ENCODE data around the gene HIGD1A. TPM values are rescaled to one million over a fixed set of nuclear protein-coding genes. Genes with fewer than 3 reads are reported as not detected.

The HIGD1A gene
- total RNA-seq, 1 experiment from 2014 or later, result 80.7 TPM

DNA sequence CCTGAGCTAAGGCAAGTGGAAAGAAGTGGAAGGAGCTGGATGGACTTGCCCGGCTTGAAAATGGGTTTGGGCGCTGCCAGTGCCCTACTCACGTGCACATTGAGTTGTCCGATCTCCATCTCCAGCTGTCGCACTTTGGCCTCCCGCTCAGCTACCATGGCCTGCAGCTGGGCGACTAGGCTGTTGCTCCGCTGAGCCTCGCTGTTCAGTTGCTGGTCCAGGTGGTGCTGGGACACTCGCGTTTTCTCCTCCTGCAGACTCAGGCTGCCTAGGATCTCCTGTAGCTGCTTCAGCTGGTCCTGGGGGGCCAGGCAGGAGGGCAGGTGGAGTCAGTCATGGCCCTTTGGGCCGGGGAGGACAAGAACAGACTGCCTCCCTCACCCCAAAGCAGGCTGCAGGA is 68.7 kb downstream of the HIGD1A start:
- H3K36me3 Mint-ChIP-seq, result no peaks in the 10 kb centered on the region
- H3K4me3 Mint-ChIP-seq, result no peak overlapping the region
- no peak overlapping the region for H3K27ac Mint-ChIP-seq
- no peaks in the 10 kb centered on the region; the same call in 1 of the 2 replicates for H3K9me3 Mint-ChIP-seq
- H3K4me1 Mint-ChIP-seq, result peaks cover 45% of the 10 kb centered on the region
- peaks cover 6% of the 10 kb centered on the region; the same call in 1 of the 2 replicates for H3K27me3 Mint-ChIP-seq (ENCODE audit: low read depth)
- no peak for DNase-seq (ENCODE audit: low spot score)
- ChIA-PET POLR2A (no interaction called here), CTCF (interaction anchor here (1.0 to 2.2 kb wide), 5 partner anchors 10 to 95 kb away, joined by 3 to 20 read pairs (median 5); no protein-coding TSS in a partner anchor)
- ATAC-seq, result no peak
- TF ChIP-seq GABPB1 (CRISPR knock-in tag; IDR thresholded peaks at IDR 0.05), result no peak
- TF ChIP-seq, protein P1, sequence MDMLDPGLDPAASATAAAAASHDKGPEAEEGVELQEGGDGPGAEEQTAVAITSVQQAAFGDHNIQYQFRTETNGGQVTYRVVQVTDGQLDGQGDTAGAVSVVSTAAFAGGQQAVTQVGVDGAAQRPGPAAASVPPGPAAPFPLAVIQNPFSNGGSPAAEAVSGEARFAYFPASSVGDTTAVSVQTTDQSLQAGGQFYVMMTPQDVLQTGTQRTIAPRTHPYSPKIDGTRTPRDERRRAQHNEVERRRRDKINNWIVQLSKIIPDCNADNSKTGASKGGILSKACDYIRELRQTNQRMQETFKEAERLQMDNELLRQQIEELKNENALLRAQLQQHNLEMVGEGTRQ (CRISPR knock-in tag; IDR thresholded peaks at IDR 0.05), result no peak

DNA sequence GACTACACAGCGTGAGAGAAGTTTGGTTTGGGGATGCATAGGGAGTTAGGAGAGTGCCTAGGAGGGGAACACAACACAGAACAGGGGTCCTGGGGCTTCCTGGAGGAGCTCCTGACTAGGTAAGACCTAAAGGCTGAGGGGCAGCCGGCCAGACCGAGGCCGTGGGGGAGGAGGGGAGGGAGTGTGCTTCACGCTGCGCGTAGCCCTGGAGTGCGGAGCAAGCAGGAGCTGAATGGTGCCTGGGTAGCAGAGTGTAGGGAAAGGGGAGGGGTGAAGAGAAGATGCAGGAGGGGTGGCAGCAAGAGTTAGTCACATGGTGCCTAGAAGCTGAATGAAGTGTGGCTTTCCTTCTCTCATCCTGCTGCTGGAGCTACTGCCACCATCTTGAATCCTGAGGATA is 69.3 kb downstream of the HIGD1A start:
- no peak overlapping the region for H3K27ac Mint-ChIP-seq
- no peak overlapping the region for H3K4me3 Mint-ChIP-seq
- peaks cover 45% of the 10 kb centered on the region for H3K4me1 Mint-ChIP-seq
- no peaks in the 10 kb centered on the region for H3K36me3 Mint-ChIP-seq
- DNase-seq (ENCODE audit: low spot score), result no peak
- ChIA-PET CTCF (interaction anchor here (0.6 to 2.2 kb wide), 6 partner anchors 10 to 95 kb away, joined by 3 to 20 read pairs (median 4); no protein-coding TSS in a partner anchor), POLR2A (no interaction called here)
- no peak for ATAC-seq
- H3K9me3 Mint-ChIP-seq, result no peaks in the 10 kb centered on the region; the same call in 1 of the 2 replicates
- peaks cover 6% of the 10 kb centered on the region; the same call in 1 of the 2 replicates for H3K27me3 Mint-ChIP-seq (ENCODE audit: low read depth)
- TF ChIP-seq SOX15 (CRISPR knock-in tag; IDR thresholded peaks at IDR 0.05), result no peak
- TF ChIP-seq, protein P1 (CRISPR knock-in tag; IDR thresholded peaks at IDR 0.05), result peak; percentile 35

DNA sequence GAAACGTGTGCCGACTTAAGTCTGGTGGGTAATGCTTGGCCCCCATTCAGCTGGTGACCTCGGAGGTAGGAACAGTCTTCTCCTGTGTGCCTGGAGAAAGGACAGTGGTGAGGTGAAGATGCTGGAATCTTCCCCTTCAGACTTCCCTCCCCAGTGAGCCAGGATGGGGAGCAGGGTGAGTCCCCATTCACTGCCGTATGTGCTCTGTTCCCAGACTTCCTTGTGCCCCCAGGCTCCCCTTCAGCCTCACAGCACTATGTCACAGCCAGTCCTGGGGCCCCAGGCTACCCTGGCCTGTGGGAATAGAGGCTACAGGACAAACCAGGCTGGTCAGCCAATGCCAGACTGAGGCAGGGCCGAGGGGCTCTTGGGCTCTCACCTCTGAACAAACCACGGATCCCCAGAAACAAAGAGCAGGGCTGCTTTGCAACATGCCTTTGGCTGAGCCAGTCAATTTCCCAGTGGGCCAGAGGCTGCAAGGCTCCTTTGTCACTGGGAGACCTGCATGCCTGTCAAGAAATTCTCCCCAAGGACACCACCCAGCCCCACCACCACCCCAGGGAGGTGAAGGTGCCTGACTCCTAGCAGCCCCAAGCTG is 69.9 kb downstream of the HIGD1A start:
- Mint-ChIP-seq H3K27ac (peak overlapping the region; percentile 15; the same call in 1 of the 2 replicates), H3K9me3 (no peaks in the 10 kb centered on the region; the same call in 1 of the 2 replicates), H3K36me3 (no peaks in the 10 kb centered on the region), H3K4me1 (peaks cover 45% of the 10 kb centered on the region), H3K4me3 (no peak overlapping the region), H3K27me3 (ENCODE audit: low read depth) (peaks cover 6% of the 10 kb centered on the region; the same call in 1 of the 2 replicates)
- DNase-seq (ENCODE audit: low spot score), result no peak
- no peak for ATAC-seq
- ChIA-PET CTCF (interaction anchor here (0.6 to 2.2 kb wide), 11 partner anchors 11 to 152 kb away, joined by 3 to 20 read pairs (median 5); no protein-coding TSS in a partner anchor), POLR2A (no interaction called here)
- TF ChIP-seq ZNF423 (CRISPR knock-in tag; IDR thresholded peaks at IDR 0.05), result no peak
- no peak for TF ChIP-seq FOXJ3 (CRISPR knock-in tag; IDR thresholded peaks at IDR 0.05; ENCODE audit: borderline replicate concordance)
- no peak for TF ChIP-seq ZNF396 (CRISPR knock-in tag; IDR thresholded peaks at IDR 0.05; ENCODE audit: borderline replicate concordance)
- TF ChIP-seq NR1H2 (CRISPR knock-in tag; IDR thresholded peaks at IDR 0.05), result no peak
- no peak for TF ChIP-seq NR3C1 (CRISPR knock-in tag; conservative IDR thresholded peaks at IDR 0.05; ENCODE audit: low read depth)
- TF ChIP-seq, protein P2, sequence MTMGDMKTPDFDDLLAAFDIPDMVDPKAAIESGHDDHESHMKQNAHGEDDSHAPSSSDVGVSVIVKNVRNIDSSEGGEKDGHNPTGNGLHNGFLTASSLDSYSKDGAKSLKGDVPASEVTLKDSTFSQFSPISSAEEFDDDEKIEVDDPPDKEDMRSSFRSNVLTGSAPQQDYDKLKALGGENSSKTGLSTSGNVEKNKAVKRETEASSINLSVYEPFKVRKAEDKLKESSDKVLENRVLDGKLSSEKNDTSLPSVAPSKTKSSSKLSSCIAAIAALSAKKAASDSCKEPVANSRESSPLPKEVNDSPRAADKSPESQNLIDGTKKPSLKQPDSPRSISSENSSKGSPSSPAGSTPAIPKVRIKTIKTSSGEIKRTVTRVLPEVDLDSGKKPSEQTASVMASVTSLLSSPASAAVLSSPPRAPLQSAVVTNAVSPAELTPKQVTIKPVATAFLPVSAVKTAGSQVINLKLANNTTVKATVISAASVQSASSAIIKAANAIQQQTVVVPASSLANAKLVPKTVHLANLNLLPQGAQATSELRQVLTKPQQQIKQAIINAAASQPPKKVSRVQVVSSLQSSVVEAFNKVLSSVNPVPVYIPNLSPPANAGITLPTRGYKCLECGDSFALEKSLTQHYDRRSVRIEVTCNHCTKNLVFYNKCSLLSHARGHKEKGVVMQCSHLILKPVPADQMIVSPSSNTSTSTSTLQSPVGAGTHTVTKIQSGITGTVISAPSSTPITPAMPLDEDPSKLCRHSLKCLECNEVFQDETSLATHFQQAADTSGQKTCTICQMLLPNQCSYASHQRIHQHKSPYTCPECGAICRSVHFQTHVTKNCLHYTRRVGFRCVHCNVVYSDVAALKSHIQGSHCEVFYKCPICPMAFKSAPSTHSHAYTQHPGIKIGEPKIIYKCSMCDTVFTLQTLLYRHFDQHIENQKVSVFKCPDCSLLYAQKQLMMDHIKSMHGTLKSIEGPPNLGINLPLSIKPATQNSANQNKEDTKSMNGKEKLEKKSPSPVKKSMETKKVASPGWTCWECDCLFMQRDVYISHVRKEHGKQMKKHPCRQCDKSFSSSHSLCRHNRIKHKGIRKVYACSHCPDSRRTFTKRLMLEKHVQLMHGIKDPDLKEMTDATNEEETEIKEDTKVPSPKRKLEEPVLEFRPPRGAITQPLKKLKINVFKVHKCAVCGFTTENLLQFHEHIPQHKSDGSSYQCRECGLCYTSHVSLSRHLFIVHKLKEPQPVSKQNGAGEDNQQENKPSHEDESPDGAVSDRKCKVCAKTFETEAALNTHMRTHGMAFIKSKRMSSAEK (CRISPR knock-in tag; IDR thresholded peaks at IDR 0.05; ENCODE audit: borderline replicate concordance), result no peak
- 0 out of 2 replicates have a peak, but pooled peaks have one; percentile 27 for TF ChIP-seq ATF1 (CRISPR knock-in tag; IDR thresholded peaks at IDR 0.05)
- TF ChIP-seq MXD4 (CRISPR knock-in tag; IDR thresholded peaks at IDR 0.05; ENCODE audit: borderline replicate concordance), result no peak
- TF ChIP-seq, protein P1 (CRISPR knock-in tag; IDR thresholded peaks at IDR 0.05), result no peak
